Epithelial cell of esophagus (primary cell): ENCODE results near the gene ZNF444.

Source experiments
- DNase-seq: peaks from one replicate; pipeline ENCODE4 v3.0.0; 2010; ENCODE audit warnings: low read depth
- H3K4me3 ChIP-seq: 2 replicates; pipeline ENCODE4 v1.5.1; 2011; ENCODE audit warnings: mild to moderate bottlenecking, low read length, control low read depth
- TF ChIP-seq, protein P1 (sequence below): IDR thresholded peaks from 2 replicates; pipeline ENCODE4 v1.5.1; 2011; ENCODE audit warnings: low read depth, mild to moderate bottlenecking, low read length, control low read depth, inconsistent platforms; ENCODE audit not compliant: insufficient read depth; ENCODE audit errors: missing control alignments

ZNF444 gene

DNA sequence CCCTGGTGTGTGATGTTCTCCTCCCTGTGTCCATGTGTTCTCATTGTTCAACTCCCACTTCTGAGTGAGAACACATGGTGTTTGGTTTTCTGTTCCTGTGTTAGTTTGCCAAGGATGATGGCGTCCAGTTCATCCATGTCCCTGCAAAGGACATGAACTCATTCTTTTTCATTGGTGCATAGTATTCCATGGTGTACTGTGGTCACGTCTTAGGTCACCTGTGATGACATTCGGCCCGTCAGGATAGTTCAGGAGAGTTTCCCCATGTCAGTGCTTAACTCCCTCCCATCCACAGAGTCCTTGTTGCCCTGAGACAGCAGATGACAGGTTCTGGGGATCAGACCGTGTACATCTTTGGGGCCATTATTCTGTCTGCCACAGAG, 8.6 kb downstream of the ZNF444 start:
- no peak for DNase-seq
- TF ChIP-seq, protein P1, sequence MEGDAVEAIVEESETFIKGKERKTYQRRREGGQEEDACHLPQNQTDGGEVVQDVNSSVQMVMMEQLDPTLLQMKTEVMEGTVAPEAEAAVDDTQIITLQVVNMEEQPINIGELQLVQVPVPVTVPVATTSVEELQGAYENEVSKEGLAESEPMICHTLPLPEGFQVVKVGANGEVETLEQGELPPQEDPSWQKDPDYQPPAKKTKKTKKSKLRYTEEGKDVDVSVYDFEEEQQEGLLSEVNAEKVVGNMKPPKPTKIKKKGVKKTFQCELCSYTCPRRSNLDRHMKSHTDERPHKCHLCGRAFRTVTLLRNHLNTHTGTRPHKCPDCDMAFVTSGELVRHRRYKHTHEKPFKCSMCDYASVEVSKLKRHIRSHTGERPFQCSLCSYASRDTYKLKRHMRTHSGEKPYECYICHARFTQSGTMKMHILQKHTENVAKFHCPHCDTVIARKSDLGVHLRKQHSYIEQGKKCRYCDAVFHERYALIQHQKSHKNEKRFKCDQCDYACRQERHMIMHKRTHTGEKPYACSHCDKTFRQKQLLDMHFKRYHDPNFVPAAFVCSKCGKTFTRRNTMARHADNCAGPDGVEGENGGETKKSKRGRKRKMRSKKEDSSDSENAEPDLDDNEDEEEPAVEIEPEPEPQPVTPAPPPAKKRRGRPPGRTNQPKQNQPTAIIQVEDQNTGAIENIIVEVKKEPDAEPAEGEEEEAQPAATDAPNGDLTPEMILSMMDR, result no peak
- no peak overlapping the region for H3K4me3 ChIP-seq

DNA sequence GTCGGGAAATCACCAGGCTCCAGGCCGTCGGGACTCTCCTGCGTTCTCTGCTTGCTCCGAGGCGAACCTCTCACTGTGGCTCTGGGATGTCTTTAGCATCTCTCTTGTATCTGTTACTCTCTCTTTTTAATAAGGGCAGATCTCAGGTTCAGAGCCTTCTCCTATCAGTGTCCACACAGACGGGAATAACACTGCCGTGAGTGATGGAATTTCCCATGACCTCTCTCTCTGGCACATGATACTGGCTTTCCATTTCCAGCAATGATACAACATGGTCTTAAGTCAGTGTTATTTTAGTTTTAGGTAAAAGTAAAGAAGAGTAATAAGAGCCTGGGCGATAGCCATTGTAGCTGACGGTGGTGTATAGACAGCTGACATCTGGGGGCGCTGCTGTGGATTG, 9.3 kb downstream of the ZNF444 start:
- TF ChIP-seq, protein P1, result no peak
- DNase-seq, result no peak
- H3K4me3 ChIP-seq, result no peak overlapping the region

DNA sequence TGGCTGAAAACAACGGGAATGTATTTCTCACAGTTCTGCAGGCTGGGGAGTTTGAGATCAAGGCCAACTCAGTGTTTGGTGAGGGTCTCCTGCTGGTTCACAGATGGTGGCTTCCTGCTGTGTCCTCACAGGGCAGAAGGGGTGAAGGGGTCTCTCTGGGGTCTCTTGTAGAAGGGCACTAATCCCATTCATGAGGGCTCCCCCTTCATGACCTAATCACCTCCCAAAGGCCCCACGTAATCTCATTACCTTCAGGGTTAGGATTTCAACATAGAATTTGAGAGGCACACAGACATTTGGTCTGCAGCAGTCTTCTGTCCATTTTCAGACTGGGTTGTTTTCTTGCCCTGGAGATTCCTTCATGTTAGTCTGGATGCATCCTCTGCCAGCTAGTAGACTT, 11.6 kb downstream of the ZNF444 start:
- DNase-seq, result no peak
- H3K4me3 ChIP-seq, result no peak overlapping the region
- TF ChIP-seq, protein P1, result no peak

DNA sequence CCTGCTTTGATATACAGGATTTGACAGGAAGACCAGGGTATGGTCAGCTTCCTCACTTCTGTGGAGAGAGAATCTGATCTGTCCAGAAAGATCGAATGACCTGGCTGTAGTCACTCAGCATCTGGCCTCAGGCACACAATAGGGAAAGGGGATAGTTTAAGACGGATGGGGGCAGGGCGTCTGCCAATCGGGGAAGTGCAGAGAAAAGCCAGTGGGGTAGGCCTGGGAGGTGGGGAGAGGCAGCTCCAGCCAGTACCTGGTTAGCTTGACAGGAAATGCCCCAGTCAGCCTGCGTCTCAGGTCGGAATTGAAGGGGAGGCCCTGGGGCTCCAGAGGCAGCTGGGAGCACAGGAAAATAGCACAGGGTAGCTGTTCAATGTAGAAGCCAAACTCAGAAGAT, 12.4 kb downstream of the ZNF444 start:
- no peak overlapping the region for H3K4me3 ChIP-seq
- TF ChIP-seq, protein P1, result no peak
- DNase-seq, result no peak

DNA sequence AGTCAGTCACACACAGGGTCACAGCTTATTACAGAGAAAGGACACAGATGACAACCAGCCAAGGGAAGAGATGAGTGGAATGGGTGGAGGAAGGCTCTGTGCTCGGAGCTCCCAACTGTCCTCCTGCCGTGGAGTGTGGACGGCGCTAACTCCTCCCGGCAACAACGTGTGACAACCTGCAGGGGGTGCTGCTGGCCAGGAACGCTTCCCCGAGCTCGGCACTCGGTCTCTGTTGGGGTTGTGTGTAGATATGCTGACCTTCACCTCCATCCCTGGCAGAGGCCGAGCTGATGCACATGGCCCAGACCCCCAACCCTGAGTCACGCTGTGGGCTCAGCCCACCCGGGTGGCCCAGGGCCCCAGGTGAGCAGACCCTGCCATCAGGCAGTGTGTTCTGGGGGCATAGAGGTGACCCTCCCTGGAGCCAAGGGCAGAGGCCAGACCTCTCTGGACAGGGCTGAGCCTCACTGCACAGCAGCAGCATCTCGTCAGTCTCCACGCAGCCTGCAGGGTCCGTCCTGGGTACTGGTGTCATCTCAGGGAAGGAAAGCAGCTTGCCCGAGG, 14.1 kb downstream of the ZNF444 start:
- no peak for DNase-seq
- TF ChIP-seq, protein P1, result peak; percentile 30
- H3K4me3 ChIP-seq, result no peak overlapping the region

DNA sequence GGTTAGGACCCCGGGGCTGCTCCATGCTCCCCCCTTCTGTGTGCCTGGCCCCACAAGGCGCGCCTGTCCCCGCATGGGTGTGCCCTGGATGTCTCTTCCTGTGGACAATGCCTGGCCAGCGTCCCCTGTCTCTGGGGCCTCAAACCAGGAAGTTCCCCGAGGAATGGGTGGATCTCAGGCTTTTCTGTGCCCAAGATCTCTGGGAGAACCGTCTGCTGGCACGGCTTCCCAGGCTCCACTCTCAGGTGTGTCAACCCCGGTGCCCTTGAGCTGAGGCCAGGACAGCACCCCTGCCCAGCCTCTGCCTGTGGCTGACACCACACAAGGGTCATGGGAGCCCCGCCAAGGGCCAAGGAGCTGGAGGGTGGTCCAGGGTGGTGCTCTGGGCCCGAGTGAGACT, 15.7 kb downstream of the ZNF444 start:
- TF ChIP-seq, protein P1, result no peak
- no peak overlapping the region for H3K4me3 ChIP-seq
- DNase-seq, result no peak

DNA sequence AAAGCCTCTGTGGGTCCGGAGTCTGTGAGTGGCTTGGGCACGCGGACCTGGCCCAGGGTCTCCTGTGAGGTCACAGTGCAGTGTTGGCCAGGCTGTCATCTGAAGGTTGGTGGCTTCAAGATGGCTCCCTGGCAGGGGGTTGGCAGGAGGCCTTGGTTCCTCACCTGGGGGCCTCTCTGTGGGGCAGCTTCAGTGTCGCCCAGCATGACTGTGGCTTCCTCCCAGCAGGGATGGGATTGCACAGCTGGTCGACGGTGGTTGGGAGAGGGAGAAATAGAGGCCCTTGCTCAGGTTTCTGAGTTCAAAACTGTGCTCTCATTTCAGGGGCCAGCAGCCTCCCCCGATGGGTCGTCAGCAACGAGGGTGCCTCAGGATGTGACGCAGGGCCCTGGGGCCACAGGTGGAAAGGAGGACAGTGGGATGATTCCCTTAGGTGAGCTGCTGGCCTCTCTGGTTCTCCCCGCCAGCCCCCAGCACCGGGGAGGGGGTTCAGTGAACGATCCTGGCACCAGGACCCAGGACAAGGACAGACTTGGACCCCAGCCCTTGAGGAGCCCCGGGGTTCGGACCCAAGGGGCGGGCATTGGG, 17.2 kb downstream of the ZNF444 start:
- no peak for DNase-seq
- TF ChIP-seq, protein P1, result no peak
- no peak overlapping the region for H3K4me3 ChIP-seq
